CD4-positive, alpha-beta memory T cell (primary cell): Measurements from ENCODE around the gene BTBD1. TPM values are rescaled to one million over a fixed set of nuclear protein-coding genes. Genes with fewer than 3 reads are reported as not detected.
A peak's percentile ranks its signal among the peaks of the same experiment; 100 is the strongest.

Source experiments
- CTCF ChIA-PET: fragments of 350-600 bp; sonication (Branson Sonifier 250); formaldehyde crosslinking; loops from one replicate; lab custom pipeline; 2021; ENCODE audit warnings: inconsistent platforms; ENCODE audit not compliant: partially characterized antibody; lab: Charles Lee
- POLR2A ChIA-PET: fragments of 350-600 bp; sonication (Branson Sonifier 250); formaldehyde crosslinking; loops from one replicate; lab custom pipeline; 2021; ENCODE audit not compliant: partially characterized antibody; lab: Charles Lee
- DNase-seq, 5 donors: peaks; one replicate each; pipeline versions ENCODE4 v3.0.0 to v3.0.0-alpha.2; 2020 to 2022; ENCODE audit warnings: mixed read lengths in 1 of 5
- H3K27ac ChIP-seq: one replicate; pipeline ENCODE4 v1.7.0; 2013; ENCODE audit warnings: low read depth, low read length
- H3K27me3 ChIP-seq: 2 replicates; pipeline ENCODE4 v1.7.0; 2013; ENCODE audit warnings: mild to moderate bottlenecking, low read length, moderate library complexity; ENCODE audit not compliant: insufficient read depth
- H3K36me3 ChIP-seq: 2 replicates; pipeline ENCODE4 v1.7.0; 2013; ENCODE audit warnings: mild to moderate bottlenecking, low read length, moderate library complexity; ENCODE audit not compliant: insufficient read depth
- H3K4me1 ChIP-seq: 2 replicates; pipeline ENCODE4 v1.7.0; 2013; ENCODE audit warnings: mild to moderate bottlenecking, low read length, moderate library complexity; ENCODE audit not compliant: insufficient read depth
- H3K4me3 ChIP-seq, 2 donors: one replicate each; pipeline ENCODE4 v1.7.0; 2013; ENCODE audit warnings: low read length in 2 of 2, mild to moderate bottlenecking in 1 of 2
- H3K9me3 ChIP-seq, 2 donors: one replicate each; pipeline ENCODE4 v1.7.0; 2013; ENCODE audit warnings: low read length in 2 of 2, control low read depth in 1 of 2; ENCODE audit not compliant: control insufficient read depth in 1 of 2
- H3K27ac Mint-ChIP-seq, 7 donors: one replicate each; pipeline ENCODE4 v1.8.0; 2020 to 2021; ENCODE audit warnings: mixed read lengths in 7 of 7, mild to moderate bottlenecking in 6 of 7, inconsistent platforms in 3 of 7, moderate library complexity in 3 of 7
- H3K27me3 Mint-ChIP-seq, 2 donors: one replicate each; pipeline ENCODE4 v1.8.0; 2020 to 2021; ENCODE audit warnings: mixed read lengths in 2 of 2
- H3K36me3 Mint-ChIP-seq, 2 donors: one replicate each; pipeline ENCODE4 v1.8.0; 2020 to 2021; ENCODE audit warnings: mixed read lengths in 2 of 2, inconsistent platforms in 1 of 2, mild to moderate bottlenecking in 1 of 2
- H3K4me1 Mint-ChIP-seq, 4 donors: one replicate each; pipeline ENCODE4 v1.8.0; 2020 to 2021; ENCODE audit warnings: mixed read lengths in 4 of 4, mild to moderate bottlenecking in 1 of 4
- H3K4me3 Mint-ChIP-seq, 8 donors: one replicate each; pipeline ENCODE4 v1.8.0; 2020 to 2021; ENCODE audit warnings: mixed read lengths in 8 of 8, mild to moderate bottlenecking in 7 of 8, moderate library complexity in 6 of 8, inconsistent platforms in 3 of 8
- H3K9me3 Mint-ChIP-seq, 8 donors: one replicate each; pipeline ENCODE4 v1.8.0; 2020 to 2021; ENCODE audit warnings: mixed read lengths in 8 of 8, mild to moderate bottlenecking in 5 of 8, inconsistent platforms in 3 of 8, moderate library complexity in 1 of 8
- intact Hi-C: fragments of 100-400 bp; cut with micrococcal nuclease; formaldehyde crosslinking; loops from one replicate; pipeline ENCODE4 v1.15.1; 2023
- polyA plus RNA-seq, 2 donors: library from polyadenylated mRNA; unstranded; fragments of 300-500 nt; fragmentation: Illumina TruSeq; gene quantifications; one replicate each; pipeline ENCODE4 v1.2.3, GENCODE V29; 2021
- total RNA-seq, 2 experiments: library from RNA; stranded (reverse); gene quantifications; one replicate each; pipeline ENCODE4 v1.2.3, GENCODE V29; 2021

BTBD1 gene
- total and polyA plus RNA-seq, 4 experiments from 2014 or later = 36.5 to 54.9 (median 44.3) TPM

DNA sequence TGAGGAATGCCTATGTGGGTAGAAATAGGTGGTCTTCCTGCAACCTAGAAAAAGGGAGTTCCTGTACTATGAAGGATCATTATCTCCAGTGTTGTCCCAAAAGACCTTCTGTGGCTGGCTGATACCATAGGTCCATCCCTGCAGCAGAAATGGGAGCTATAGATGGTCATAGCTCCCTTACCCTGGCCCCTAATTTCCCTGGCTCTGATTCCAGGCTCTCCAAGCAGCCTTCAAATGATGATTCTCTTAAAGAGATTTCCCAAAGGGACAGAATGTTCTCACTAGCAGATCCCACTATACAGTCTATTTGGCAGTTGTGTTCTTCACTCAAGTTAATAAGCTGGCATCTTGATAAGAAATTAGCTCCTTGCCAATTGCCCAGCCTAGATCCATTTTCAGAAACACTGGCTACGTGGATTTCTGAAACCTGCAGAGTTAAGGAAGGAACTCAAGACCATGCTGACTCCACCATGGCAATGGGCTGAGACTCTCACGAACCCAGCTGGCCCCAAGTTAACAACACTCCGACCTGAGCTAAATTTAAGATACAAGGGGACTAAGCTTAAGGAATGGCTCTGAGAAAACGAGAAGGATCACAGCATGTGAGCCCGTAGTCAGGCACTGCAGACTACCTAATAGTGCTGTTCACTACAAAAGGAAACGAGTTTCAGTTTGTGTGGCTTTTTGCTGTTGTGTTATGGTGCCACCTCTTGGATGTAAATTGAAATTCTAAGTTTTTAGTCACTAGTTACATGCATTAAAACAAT, 67.0 kb downstream of the BTBD1 start:
- intact Hi-C loops = loop anchor here (2.0 kb wide), 1 partner anchor 13 kb away; the partner anchor contains the start of gene RAMAC
- H3K4me3 ChIP-seq = peak overlapping the region; percentile 1 to 48
- ChIA-PET CTCF (interaction anchor here (0.7 to 4.0 kb wide), 20 partner anchors 11 to 472 kb away, joined by 3 to 28 read pairs (median 5); partner anchors contain the start of genes C15orf40, RAMAC and RPS17), POLR2A (interaction anchor here (0.6 to 1.6 kb wide), 4 partner anchors 11 to 459 kb away, joined by 4 to 10 read pairs (median 6); partner anchors contain the start of genes C15orf40, RAMAC and RPS17)
- no peaks in the 10 kb centered on the region for H3K27me3 ChIP-seq
- peaks cover 0 to 11% of the 10 kb centered on the region in 2 donors for H3K36me3 Mint-ChIP-seq
- peaks cover 9% of the 10 kb centered on the region for H3K4me1 ChIP-seq
- H3K27ac ChIP-seq = peak overlapping the region; percentile 10
- H3K36me3 ChIP-seq = peaks cover 5% of the 10 kb centered on the region
- peak overlapping the region; percentile 51 to 94 (median 89) for H3K27ac Mint-ChIP-seq
- H3K27me3 Mint-ChIP-seq = no peaks in the 10 kb centered on the region
- H3K9me3 Mint-ChIP-seq = no peaks in the 10 kb centered on the region
- peak overlapping the region in 7 of 8 donors; percentile 66 to 84 (median 79) for H3K4me3 Mint-ChIP-seq
- H3K9me3 ChIP-seq = no peaks in the 10 kb centered on the region
- H3K4me1 Mint-ChIP-seq = peaks cover 6 to 12% (median 9%) of the 10 kb centered on the region in 4 donors
- peak in 4 of 5 donors; percentile 48 to 52 (median 50) for DNase-seq

GRCh38 chr15:82999426-82999825, 67.6 kb downstream of the BTBD1 start:
- Mint-ChIP-seq H3K4me1 (peaks cover 6 to 12% (median 9%) of the 10 kb centered on the region in 4 donors), H3K9me3 (no peaks in the 10 kb centered on the region), H3K27me3 (no peaks in the 10 kb centered on the region), H3K36me3 (peaks cover 0 to 8% of the 10 kb centered on the region in 2 donors), H3K4me3 (peak overlapping the region in 1 of 8 donors; percentile 11), H3K27ac (peak overlapping the region in 1 of 7 donors; percentile 10)
- CTCF ChIA-PET = interaction anchor here (0.8 to 4.0 kb wide), 16 partner anchors 11 to 472 kb away, joined by 3 to 28 read pairs (median 6); partner anchors contain the start of genes C15orf40, RAMAC and RPS17
- Histone ChIP-seq H3K36me3 (no peaks in the 10 kb centered on the region), H3K4me1 (peaks cover 9% of the 10 kb centered on the region), H3K9me3 (no peaks in the 10 kb centered on the region), H3K4me3 (no peak overlapping the region), H3K27ac (no peak overlapping the region), H3K27me3 (no peaks in the 10 kb centered on the region)
- POLR2A ChIA-PET = interaction anchor here (0.6 to 1.6 kb wide), 3 partner anchors 10 to 459 kb away, joined by 4 to 10 read pairs (median 8); partner anchors contain the start of genes RAMAC and RPS17
- DNase-seq = no peak
- intact Hi-C loops = no loop called here

- H3K4me1 Mint-ChIP-seq = peaks cover 6 to 12% (median 9%) of the 10 kb centered on the region in 4 donors
- no peaks in the 10 kb centered on the region for H3K9me3 Mint-ChIP-seq
- intact Hi-C loops = no loop called here
- no peak overlapping the region for H3K27ac ChIP-seq
- CTCF ChIA-PET = interaction anchor here (0.9 to 2.0 kb wide), 4 partner anchors 10 to 465 kb away, joined by 3 to 7 read pairs (median 4); partner anchors contain the start of genes C15orf40 and RAMAC
- no peaks in the 10 kb centered on the region for H3K27me3 ChIP-seq
- POLR2A ChIA-PET = interaction anchor here (0.7 to 0.8 kb wide), 2 partner anchors 9 to 456 kb away, joined by 3 to 5 read pairs; partner anchors contain the start of gene RPS17
- peaks cover 9% of the 10 kb centered on the region for H3K4me1 ChIP-seq
- H3K27me3 Mint-ChIP-seq = no peaks in the 10 kb centered on the region
- no peak overlapping the region for H3K4me3 ChIP-seq
- DNase-seq = no peak
- no peak overlapping the region for H3K27ac Mint-ChIP-seq
- no peaks in the 10 kb centered on the region for H3K9me3 ChIP-seq
- no peak overlapping the region for H3K4me3 Mint-ChIP-seq
- H3K36me3 ChIP-seq = no peaks in the 10 kb centered on the region
- peaks cover 4 to 8% of the 10 kb centered on the region in 2 donors for H3K36me3 Mint-ChIP-seq
Observed at GRCh38 chr15:82995938-82996337, 71.1 kb downstream of the BTBD1 start.

GRCh38 chr15:82995076-82995475, 72.0 kb downstream of the BTBD1 start:
- Histone ChIP-seq H3K4me3 (no peak overlapping the region), H3K27ac (no peak overlapping the region), H3K36me3 (no peaks in the 10 kb centered on the region), H3K9me3 (no peaks in the 10 kb centered on the region), H3K27me3 (no peaks in the 10 kb centered on the region), H3K4me1 (peaks cover 6% of the 10 kb centered on the region)
- ChIA-PET CTCF (interaction anchor here (0.9 to 2.0 kb wide), 3 partner anchors 9 to 464 kb away, joined by 3 to 7 read pairs (median 4); partner anchors contain the start of genes C15orf40 and RAMAC), POLR2A (interaction anchor here (1.4 kb wide), 1 partner anchor 9 kb away, joined by 6 read pairs; the partner anchor contains the start of gene RAMAC)
- H3K27me3 Mint-ChIP-seq = no peaks in the 10 kb centered on the region
- H3K36me3 Mint-ChIP-seq = peaks cover 7 to 10% of the 10 kb centered on the region in 2 donors
- H3K4me3 Mint-ChIP-seq = no peak overlapping the region
- intact Hi-C loops = no loop called here
- H3K4me1 Mint-ChIP-seq = peaks cover 3 to 8% (median 5%) of the 10 kb centered on the region in 4 donors
- H3K9me3 Mint-ChIP-seq = no peaks in the 10 kb centered on the region
- no peak for DNase-seq
- H3K27ac Mint-ChIP-seq = peak overlapping the region in 1 of 7 donors; percentile 41

GRCh38 chr15:82993144-82993543, 73.9 kb downstream of the BTBD1 start:
- Mint-ChIP-seq H3K4me1 (peaks cover 0 to 3% (median 0%) of the 10 kb centered on the region in 4 donors), H3K36me3 (peaks cover 15 to 19% of the 10 kb centered on the region in 2 donors), H3K4me3 (no peak overlapping the region), H3K27me3 (no peaks in the 10 kb centered on the region), H3K27ac (no peak overlapping the region), H3K9me3 (no peaks in the 10 kb centered on the region)
- Histone ChIP-seq H3K4me3 (no peak overlapping the region), H3K9me3 (no peaks in the 10 kb centered on the region), H3K27ac (no peak overlapping the region), H3K27me3 (no peaks in the 10 kb centered on the region), H3K4me1 (no peaks in the 10 kb centered on the region), H3K36me3 (peaks cover 7% of the 10 kb centered on the region)
- no peak for DNase-seq
- ChIA-PET POLR2A (no interaction called here), CTCF (interaction anchor here (1.3 to 2.9 kb wide), 4 partner anchors 9 to 462 kb away, joined by 3 to 10 read pairs (median 4); partner anchors contain the start of gene C15orf40)
- intact Hi-C loops = no loop called here

GRCh38 chr15:82992436-82992998, 74.5 kb downstream of the BTBD1 start:
- no peaks in the 10 kb centered on the region for H3K4me1 ChIP-seq
- no peaks in the 10 kb centered on the region for H3K27me3 ChIP-seq
- Mint-ChIP-seq H3K27ac (no peak overlapping the region), H3K27me3 (no peaks in the 10 kb centered on the region), H3K4me1 (peaks cover 0 to 6% (median under 1%) of the 10 kb centered on the region in 4 donors), H3K36me3 (peaks cover 16 to 21% of the 10 kb centered on the region in 2 donors), H3K4me3 (no peak overlapping the region), H3K9me3 (no peaks in the 10 kb centered on the region)
- no peak for DNase-seq
- H3K4me3 ChIP-seq = no peak overlapping the region
- CTCF ChIA-PET = interaction anchor here (1.3 to 2.9 kb wide), 4 partner anchors 9 to 462 kb away, joined by 3 to 10 read pairs (median 4); partner anchors contain the start of gene C15orf40
- peaks cover 7% of the 10 kb centered on the region for H3K36me3 ChIP-seq
- no peak overlapping the region for H3K27ac ChIP-seq
- intact Hi-C loops = no loop called here
- POLR2A ChIA-PET = no interaction called here
- no peaks in the 10 kb centered on the region for H3K9me3 ChIP-seq
